Measurements from ENCODE around the gene CRTC1. TPM values are rescaled to one million over a fixed set of nuclear protein-coding genes. Genes with fewer than 3 reads are reported as not detected.

The CRTC1 gene
- total and polyA plus RNA-seq, 2 experiments from 2014 or later, result 2.5 to 4.8 TPM

DNA sequence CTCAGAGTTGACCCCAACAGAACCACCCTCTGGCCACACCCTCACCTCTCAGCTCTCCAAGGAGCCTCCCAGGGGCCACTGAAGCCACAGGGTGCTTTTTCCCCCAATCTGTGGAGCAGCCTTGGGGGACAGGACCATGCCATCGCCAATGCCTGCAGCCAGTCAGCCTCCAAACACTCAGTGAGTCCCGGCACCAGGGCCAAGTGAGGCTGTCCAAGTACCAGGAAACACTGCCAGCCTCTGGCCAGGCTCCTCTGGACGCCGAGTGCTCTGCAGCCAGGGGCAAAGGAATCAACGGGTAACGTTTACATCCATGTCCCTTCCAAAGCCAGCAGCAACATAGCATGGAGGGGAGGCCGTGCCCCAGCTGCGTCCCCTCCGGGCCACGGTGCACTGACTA is 117.2 kb downstream of the CRTC1 start:
- no peak overlapping the region for H2AFZ ChIP-seq
- TF ChIP-seq CTCF (IDR thresholded peaks at IDR 0.05; ENCODE audit: poor library complexity) (no peak), EZH2phosphoT487 (IDR thresholded peaks at IDR 0.05; ENCODE audit: low read depth, severe bottlenecking, unreplicated experiment) (no peak), EZH2 (IDR thresholded peaks at IDR 0.05; ENCODE audit: borderline replicate concordance) (no peak)
- H3K79me2 ChIP-seq, result no peaks in the 10 kb centered on the region
- peaks cover 3% of the 10 kb centered on the region for H3K27me3 ChIP-seq
- no peak overlapping the region for H3K4me2 ChIP-seq
- no peak overlapping the region for H3K27ac ChIP-seq
- H4K20me1 ChIP-seq (ENCODE audit: insufficient read depth, poor library complexity, severe bottlenecking), result no peaks in the 10 kb centered on the region
- 81% methylated on average over 10 of the region's 10 CpGs for WGBS (ENCODE audit: low lambda C conversion rate, missing lambda C conversion rate)
- no peaks in the 10 kb centered on the region for H3K9me3 ChIP-seq (ENCODE audit: low read depth)
- H3K9me2 ChIP-seq (replicated peaks; ENCODE audit: insufficient read depth), result no peaks in the 10 kb centered on the region
- H3K4me3 ChIP-seq, result no peak overlapping the region
- H3K36me3 ChIP-seq (replicated peaks; ENCODE audit: insufficient read depth, low read depth), result no peaks in the 10 kb centered on the region
- peaks cover 10% of the 10 kb centered on the region for H3K4me1 ChIP-seq (ENCODE audit: insufficient read depth)
- no peak for DNase-seq (ENCODE audit: low spot score)

DNA sequence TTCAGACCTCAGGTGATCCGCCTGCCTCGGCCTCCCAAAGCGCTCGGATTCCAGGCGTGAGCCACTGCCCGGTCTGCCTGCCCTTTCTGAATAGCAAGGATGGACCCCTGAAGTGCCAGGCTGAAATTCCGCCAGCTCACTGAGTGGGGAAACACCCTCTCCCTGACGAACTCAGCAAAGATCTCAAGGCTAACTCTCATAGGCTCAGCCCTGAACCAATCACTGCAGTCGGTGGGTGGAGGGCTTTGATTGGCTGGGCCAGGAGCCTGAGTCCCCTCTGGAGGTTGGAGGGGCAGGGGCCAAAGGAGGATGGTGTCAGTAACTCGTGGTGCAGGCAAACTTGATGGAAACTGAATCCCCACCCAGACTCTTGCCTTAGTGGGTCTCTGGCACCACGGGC is 118.9 kb downstream of the CRTC1 start:
- H2AFZ ChIP-seq, result no peak overlapping the region
- H4K20me1 ChIP-seq (ENCODE audit: insufficient read depth, poor library complexity, severe bottlenecking), result no peaks in the 10 kb centered on the region
- WGBS (ENCODE audit: low lambda C conversion rate, missing lambda C conversion rate), result 67% methylated on average over 11 of the region's 11 CpGs
- H3K4me3 ChIP-seq, result no peak overlapping the region
- TF ChIP-seq CTCF (IDR thresholded peaks at IDR 0.05; ENCODE audit: poor library complexity), result no peak
- TF ChIP-seq EZH2phosphoT487 (IDR thresholded peaks at IDR 0.05; ENCODE audit: low read depth, severe bottlenecking, unreplicated experiment), result no peak
- no peak for TF ChIP-seq EZH2 (IDR thresholded peaks at IDR 0.05; ENCODE audit: borderline replicate concordance)
- peak; percentile 4 for DNase-seq (ENCODE audit: low spot score)
- H3K36me3 ChIP-seq (replicated peaks; ENCODE audit: insufficient read depth, low read depth), result no peaks in the 10 kb centered on the region
- no peak overlapping the region for H3K4me2 ChIP-seq
- H3K27me3 ChIP-seq, result peaks cover 3% of the 10 kb centered on the region
- H3K9me3 ChIP-seq (ENCODE audit: low read depth), result no peaks in the 10 kb centered on the region
- H3K27ac ChIP-seq, result no peak overlapping the region
- peaks cover 4% of the 10 kb centered on the region for H3K4me1 ChIP-seq (ENCODE audit: insufficient read depth)
- no peaks in the 10 kb centered on the region for H3K9me2 ChIP-seq (replicated peaks; ENCODE audit: insufficient read depth)
- no peaks in the 10 kb centered on the region for H3K79me2 ChIP-seq

- Histone ChIP-seq H3K36me3 (replicated peaks; ENCODE audit: insufficient read depth, low read depth) (no peaks in the 10 kb centered on the region), H2AFZ (no peak overlapping the region), H3K9me2 (replicated peaks; ENCODE audit: insufficient read depth) (no peaks in the 10 kb centered on the region), H4K20me1 (ENCODE audit: insufficient read depth, poor library complexity, severe bottlenecking) (no peaks in the 10 kb centered on the region), H3K79me2 (no peaks in the 10 kb centered on the region), H3K4me1 (ENCODE audit: insufficient read depth) (peaks cover 8% of the 10 kb centered on the region), H3K9me3 (ENCODE audit: low read depth) (no peaks in the 10 kb centered on the region), H3K4me2 (no peak overlapping the region), H3K27me3 (peaks cover 3% of the 10 kb centered on the region), H3K4me3 (no peak overlapping the region), H3K27ac (no peak overlapping the region)
- TF ChIP-seq EZH2phosphoT487 (IDR thresholded peaks at IDR 0.05; ENCODE audit: low read depth, severe bottlenecking, unreplicated experiment) (no peak), CTCF (IDR thresholded peaks at IDR 0.05; ENCODE audit: poor library complexity) (no peak), EZH2 (IDR thresholded peaks at IDR 0.05; ENCODE audit: borderline replicate concordance) (no peak)
- 88% methylated on average over 5 of the region's 5 CpGs for WGBS (ENCODE audit: low lambda C conversion rate, missing lambda C conversion rate)
- no peak for DNase-seq (ENCODE audit: low spot score)
Measured at GRCh38 chr19:18803550-18804138, 120.2 kb downstream of the CRTC1 start.
